Measurements from ENCODE around the gene GSTA2.
"Not testable (repeated sequence)": the region's sequence is repeated elsewhere in the genome, so short reads cannot be mapped to it uniquely, and the experiment has no call there.

Gene GSTA2

GRCh38 chr6:52788478-52788877 lies 25.2 kb upstream of the GSTA2 start:
- POLR2A ChIA-PET, result no interaction called here
- no peak for DNase-seq (ENCODE audit: extremely low spot score)
- CTCF ChIA-PET, result no interaction called here
- TF ChIP-seq CTCF (IDR thresholded peaks at IDR 0.05; ENCODE audit: control extremely low read depth, extremely low read depth, low read depth, missing control alignments), result no peak

- POLR2A ChIA-PET, result no interaction called here
- TF ChIP-seq CTCF (IDR thresholded peaks at IDR 0.05; ENCODE audit: control extremely low read depth, extremely low read depth, low read depth, missing control alignments), result no peak
- no peak for DNase-seq (ENCODE audit: extremely low spot score)
- CTCF ChIA-PET, result no interaction called here
Measured at GRCh38 chr6:52787917-52788316, 24.6 kb upstream of the GSTA2 start.

GRCh38 chr6:52786249-52786956 lies 23.1 kb upstream of the GSTA2 start:
- no peak for DNase-seq (ENCODE audit: extremely low spot score)
- ChIA-PET CTCF (no interaction called here), POLR2A (no interaction called here)
- TF ChIP-seq CTCF (IDR thresholded peaks at IDR 0.05; ENCODE audit: control extremely low read depth, extremely low read depth, low read depth, missing control alignments), result no peak

GRCh38 chr6:52782696-52783274 lies 19.5 kb upstream of the GSTA2 start:
- DNase-seq (ENCODE audit: extremely low spot score); POLR2A ChIA-PET; CTCF ChIA-PET: not testable (repeated sequence)

- CTCF ChIA-PET; POLR2A ChIA-PET; DNase-seq (ENCODE audit: extremely low spot score): not testable (repeated sequence)
Measured at GRCh38 chr6:52782209-52782608, 18.9 kb upstream of the GSTA2 start.

- TF ChIP-seq CTCF (IDR thresholded peaks at IDR 0.05; ENCODE audit: control extremely low read depth, extremely low read depth, low read depth, missing control alignments), result no peak
- no peak for DNase-seq (ENCODE audit: extremely low spot score)
- ChIA-PET CTCF (no interaction called here), POLR2A (no interaction called here)
Measured at GRCh38 chr6:52779237-52779636, 16.0 kb upstream of the GSTA2 start.

GRCh38 chr6:52776711-52777351 lies 13.6 kb upstream of the GSTA2 start:
- POLR2A ChIA-PET, CTCF ChIA-PET: not testable (repeated sequence)

GRCh38 chr6:52769399-52769798 lies 6.1 kb upstream of the GSTA2 start:
- POLR2A ChIA-PET; CTCF ChIA-PET; DNase-seq (ENCODE audit: extremely low spot score): not testable (repeated sequence)

More at GRCh38 chr6:52776711-52777351, 13.6 kb upstream of the GSTA2 start:
- DNase-seq (ENCODE audit: extremely low spot score), result not testable (repeated sequence)

- POLR2A ChIA-PET; DNase-seq (ENCODE audit: extremely low spot score): not testable (repeated sequence)
Measured at GRCh38 chr6:52767658-52768057, 4.4 kb upstream of the GSTA2 start.

GRCh38 chr6:52761673-52762491 lies 1.4 kb downstream of the GSTA2 start:
- CTCF ChIA-PET; DNase-seq (ENCODE audit: extremely low spot score); POLR2A ChIA-PET: not testable (repeated sequence)

More at GRCh38 chr6:52767658-52768057, 4.4 kb upstream of the GSTA2 start:
- CTCF ChIA-PET, result not testable (repeated sequence)
